ENCODE measurements around the gene FAXDC2. TPM values are rescaled to one million over a fixed set of nuclear protein-coding genes. Genes with fewer than 3 reads are reported as not detected.

FAXDC2 gene
- total RNA-seq, 2 donors from 2014 or later = 2.3 to 6.2 TPM

- no peaks in the 10 kb centered on the region for H3K9me3 Mint-ChIP-seq
- WGBS, 2 experiments (ENCODE audit: insufficient coverage in 1 of 2, insufficient read length in 1 of 2) = 57 to 83% methylated on average over 3 to 5 of the region's 5 CpGs
- Histone ChIP-seq H3K4me1 (ENCODE audit: control insufficient read depth, insufficient read depth, low read length) (peaks cover 4% of the 10 kb centered on the region), H3K9me3 (ENCODE audit: control insufficient read depth, low read length) (no peaks in the 10 kb centered on the region), H3K36me3 (ENCODE audit: control insufficient read depth, insufficient read depth, low read length) (peaks cover 20% of the 10 kb centered on the region), H3K27me3 (ENCODE audit: control insufficient read depth, insufficient read depth, low read length, poor library complexity, severe bottlenecking) (no peaks in the 10 kb centered on the region), H3K4me3 (ENCODE audit: low read length) (peak overlapping the region; percentile 95), H3K27ac (ENCODE audit: low read depth, low read length) (no peak overlapping the region), H3K9ac (ENCODE audit: extremely low read depth, low read length, poor library complexity, severe bottlenecking) (peak overlapping the region; percentile 87)
- H3K4me3 Mint-ChIP-seq = peak overlapping the region; percentile 93
- H3K4me1 Mint-ChIP-seq = peaks cover 22% of the 10 kb centered on the region
- TF ChIP-seq CTCF (conservative IDR thresholded peaks at IDR 0.05) = no peak
- H3K36me3 Mint-ChIP-seq (ENCODE audit: low read depth) = peaks cover 22% of the 10 kb centered on the region
- DNase-seq = peak; percentile 63
- H3K27me3 Mint-ChIP-seq (ENCODE audit: insufficient read depth) = no peaks in the 10 kb centered on the region
- peak overlapping the region; percentile 100 for H3K27ac Mint-ChIP-seq
Measured at GRCh38 chr5:154860123-154860522, 9.7 kb upstream of the FAXDC2 start.

GRCh38 chr5:154858972-154859871 lies 8.8 kb upstream of the FAXDC2 start:
- 13 to 19% methylated on average over 11 to 26 of the region's 26 CpGs for WGBS, 2 experiments (ENCODE audit: insufficient coverage in 1 of 2, insufficient read length in 1 of 2)
- peak overlapping the region; percentile 100 for H3K27ac Mint-ChIP-seq
- H3K4me3 Mint-ChIP-seq = peak overlapping the region; percentile 93
- H3K4me3 ChIP-seq (ENCODE audit: low read length) = peak overlapping the region; percentile 95
- no peaks in the 10 kb centered on the region for H3K27me3 ChIP-seq (ENCODE audit: control insufficient read depth, insufficient read depth, low read length, poor library complexity, severe bottlenecking)
- peak; percentile 54 for DNase-seq
- H3K4me1 Mint-ChIP-seq = peaks cover 22% of the 10 kb centered on the region
- H3K27me3 Mint-ChIP-seq (ENCODE audit: insufficient read depth) = no peaks in the 10 kb centered on the region
- H3K4me1 ChIP-seq (ENCODE audit: control insufficient read depth, insufficient read depth, low read length) = peaks cover 4% of the 10 kb centered on the region
- H3K9me3 ChIP-seq (ENCODE audit: control insufficient read depth, low read length) = no peaks in the 10 kb centered on the region
- peaks cover 15% of the 10 kb centered on the region for H3K36me3 Mint-ChIP-seq (ENCODE audit: low read depth)
- H3K36me3 ChIP-seq (ENCODE audit: control insufficient read depth, insufficient read depth, low read length) = peaks cover 11% of the 10 kb centered on the region
- peak overlapping the region; percentile 87 for H3K9ac ChIP-seq (ENCODE audit: extremely low read depth, low read length, poor library complexity, severe bottlenecking)
- H3K9me3 Mint-ChIP-seq = no peaks in the 10 kb centered on the region
- TF ChIP-seq CTCF (conservative IDR thresholded peaks at IDR 0.05) = no peak
- H3K27ac ChIP-seq (ENCODE audit: low read depth, low read length) = peak overlapping the region; percentile 100

- DNase-seq = peak; percentile 99
- H3K27me3 ChIP-seq (ENCODE audit: control insufficient read depth, insufficient read depth, low read length, poor library complexity, severe bottlenecking) = no peaks in the 10 kb centered on the region
- H3K4me1 ChIP-seq (ENCODE audit: control insufficient read depth, insufficient read depth, low read length) = peaks cover 4% of the 10 kb centered on the region
- H3K4me1 Mint-ChIP-seq = peaks cover 22% of the 10 kb centered on the region
- H3K36me3 ChIP-seq (ENCODE audit: control insufficient read depth, insufficient read depth, low read length) = peaks cover 5% of the 10 kb centered on the region
- H3K9me3 Mint-ChIP-seq = no peaks in the 10 kb centered on the region
- peak within 1 kb of the TSS; percentile 100 for H3K27ac Mint-ChIP-seq
- H3K36me3 Mint-ChIP-seq (ENCODE audit: low read depth) = peaks cover 9% of the 10 kb centered on the region
- WGBS, 2 experiments (ENCODE audit: insufficient coverage in 1 of 2, insufficient read length in 1 of 2) = 0% methylated on average over 13 to 65 of the region's 65 CpGs
- H3K27ac ChIP-seq (ENCODE audit: low read depth, low read length) = peak within 1 kb of the TSS; percentile 100
- H3K4me3 Mint-ChIP-seq = peak within 1 kb of the TSS; percentile 93
- TF ChIP-seq CTCF (conservative IDR thresholded peaks at IDR 0.05) = no peak
- peak within 1 kb of the TSS; percentile 87 for H3K9ac ChIP-seq (ENCODE audit: extremely low read depth, low read length, poor library complexity, severe bottlenecking)
- no peaks in the 10 kb centered on the region for H3K27me3 Mint-ChIP-seq (ENCODE audit: insufficient read depth)
- peak within 1 kb of the TSS; percentile 95 for H3K4me3 ChIP-seq (ENCODE audit: low read length)
- no peaks in the 10 kb centered on the region for H3K9me3 ChIP-seq (ENCODE audit: control insufficient read depth, low read length)
Measured at GRCh38 chr5:154858297-154858971, 8.0 kb upstream of the FAXDC2 start, which contains the start of gene CNOT8. Gene CNOT8 (plus strand): TSS chr5:154858627. CDS start chr5:154863279, 4,652 bp downstream.

Data from endodermal cell (in vitro differentiated cells).